NCI-H2227 (cell line): Measurements from ENCODE around the gene E2F8.
"Not testable (repeated sequence)": the region's sequence is repeated elsewhere in the genome, so short reads cannot be mapped to it uniquely, and the experiment has no call there.

Source experiments
- DNase-seq: peaks from one replicate; lab custom pipeline; 2025; ENCODE audit not compliant: unreplicated experiment; lab: John Stamatoyannopoulos, UW

E2F8 gene, protein sequence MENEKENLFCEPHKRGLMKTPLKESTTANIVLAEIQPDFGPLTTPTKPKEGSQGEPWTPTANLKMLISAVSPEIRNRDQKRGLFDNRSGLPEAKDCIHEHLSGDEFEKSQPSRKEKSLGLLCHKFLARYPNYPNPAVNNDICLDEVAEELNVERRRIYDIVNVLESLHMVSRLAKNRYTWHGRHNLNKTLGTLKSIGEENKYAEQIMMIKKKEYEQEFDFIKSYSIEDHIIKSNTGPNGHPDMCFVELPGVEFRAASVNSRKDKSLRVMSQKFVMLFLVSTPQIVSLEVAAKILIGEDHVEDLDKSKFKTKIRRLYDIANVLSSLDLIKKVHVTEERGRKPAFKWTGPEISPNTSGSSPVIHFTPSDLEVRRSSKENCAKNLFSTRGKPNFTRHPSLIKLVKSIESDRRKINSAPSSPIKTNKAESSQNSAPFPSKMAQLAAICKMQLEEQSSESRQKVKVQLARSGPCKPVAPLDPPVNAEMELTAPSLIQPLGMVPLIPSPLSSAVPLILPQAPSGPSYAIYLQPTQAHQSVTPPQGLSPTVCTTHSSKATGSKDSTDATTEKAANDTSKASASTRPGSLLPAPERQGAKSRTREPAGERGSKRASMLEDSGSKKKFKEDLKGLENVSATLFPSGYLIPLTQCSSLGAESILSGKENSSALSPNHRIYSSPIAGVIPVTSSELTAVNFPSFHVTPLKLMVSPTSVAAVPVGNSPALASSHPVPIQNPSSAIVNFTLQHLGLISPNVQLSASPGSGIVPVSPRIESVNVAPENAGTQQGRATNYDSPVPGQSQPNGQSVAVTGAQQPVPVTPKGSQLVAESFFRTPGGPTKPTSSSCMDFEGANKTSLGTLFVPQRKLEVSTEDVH

DNA sequence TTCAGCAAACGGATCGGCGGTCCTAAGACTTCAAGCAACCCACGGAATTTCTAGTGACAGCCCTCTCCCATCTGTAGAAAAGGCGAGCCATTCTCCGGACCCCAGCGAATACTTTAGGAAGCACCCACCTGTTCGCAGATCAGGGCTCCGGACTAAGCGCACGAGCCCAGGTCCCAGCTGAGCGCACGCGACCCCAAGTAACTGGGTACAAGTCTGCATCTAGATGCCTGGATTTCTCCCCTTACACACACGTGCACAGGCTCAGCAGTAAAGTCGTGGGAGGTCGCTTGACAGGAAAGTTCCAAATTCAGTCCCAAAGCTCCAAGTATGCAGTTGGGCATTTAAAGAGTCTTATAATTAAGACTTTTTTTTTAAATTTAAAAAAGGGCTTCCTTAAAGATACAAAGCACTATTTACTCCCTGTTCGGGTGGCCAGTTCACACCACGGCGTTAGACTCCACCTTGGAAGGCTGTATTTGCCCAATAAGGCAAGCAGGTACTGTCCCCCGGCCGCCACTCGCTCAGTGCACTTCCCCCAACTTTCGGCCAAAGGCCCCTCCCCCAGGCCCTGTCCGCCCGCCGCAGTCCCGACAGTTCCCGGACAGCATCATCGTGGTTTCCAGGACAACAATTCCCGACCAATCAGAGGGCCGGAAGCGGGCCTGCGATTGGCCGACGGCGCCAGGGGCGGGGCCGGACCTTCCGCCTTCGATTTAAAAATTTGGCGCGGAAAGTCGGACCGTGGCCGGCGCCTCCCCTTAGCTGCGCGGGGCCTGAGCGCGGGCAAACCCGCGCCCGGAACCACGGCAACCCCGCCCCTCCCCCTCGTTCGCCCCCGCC, at the start of gene E2F8:
E2F8 (minus strand) TSS at position 526 of the 840 bp plus-strand sequence. CDS start 824 bp downstream, outside the sequence.
- peak; percentile 98 for DNase-seq

DNA sequence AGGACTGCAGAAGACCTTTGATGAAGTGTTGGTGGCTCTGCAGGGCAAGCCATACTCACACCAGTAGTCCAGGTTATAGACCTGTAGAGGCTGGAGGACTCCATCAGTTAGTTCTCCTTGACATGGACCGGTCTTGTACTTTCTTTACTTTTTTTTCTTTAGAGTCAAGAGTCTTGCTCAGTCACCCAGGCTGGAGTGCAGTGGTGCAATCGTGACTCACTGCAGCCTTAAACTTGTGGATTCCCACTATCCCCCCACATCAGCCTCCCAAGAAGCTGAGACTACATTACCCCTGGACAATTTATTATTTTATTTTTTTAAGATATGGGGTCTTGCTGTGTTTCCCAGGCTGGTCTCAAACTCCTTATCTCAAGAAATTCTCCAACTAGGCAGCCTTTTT, 49.6 kb upstream of the E2F8 start:
- no peak for DNase-seq

DNA sequence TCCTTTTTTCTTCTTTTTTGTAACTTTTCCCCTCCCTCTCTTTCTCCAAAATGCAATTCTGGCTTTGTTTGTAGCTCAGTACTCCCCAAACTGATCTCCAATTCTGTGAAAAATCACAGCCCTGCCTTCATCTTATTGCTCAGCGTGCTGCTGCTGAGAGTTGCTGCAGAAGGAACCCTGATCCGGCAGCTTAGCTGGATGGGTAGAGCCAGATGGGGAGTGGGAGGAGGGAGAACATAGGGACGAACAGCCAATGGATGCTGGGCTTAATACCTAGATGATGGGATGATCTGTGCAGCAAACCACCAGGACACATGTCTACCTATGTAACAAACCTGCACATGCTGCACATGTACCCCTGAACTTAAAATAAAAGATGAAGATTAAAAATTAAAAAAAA, 47.5 kb upstream of the E2F8 start:
- DNase-seq = no peak

DNA sequence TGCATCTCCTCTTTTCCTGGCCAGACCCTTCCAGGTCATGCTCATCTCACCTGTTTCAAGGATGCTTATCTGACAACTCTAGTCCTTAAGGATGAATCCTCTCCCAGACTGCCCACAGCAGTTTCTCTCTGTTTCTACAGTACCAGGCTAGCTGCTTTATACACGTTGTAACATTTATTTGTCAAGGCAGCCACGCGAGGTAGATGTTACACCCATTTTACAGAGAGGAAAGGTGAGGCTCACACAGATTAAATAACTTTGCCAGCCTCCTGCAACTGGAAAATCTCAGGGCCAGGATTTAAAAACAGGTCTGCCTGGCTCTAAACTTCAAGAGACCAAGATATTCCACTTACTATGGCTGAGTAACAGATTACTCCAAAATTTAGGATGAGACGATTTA, 45.7 kb upstream of the E2F8 start:
- no peak for DNase-seq

DNA sequence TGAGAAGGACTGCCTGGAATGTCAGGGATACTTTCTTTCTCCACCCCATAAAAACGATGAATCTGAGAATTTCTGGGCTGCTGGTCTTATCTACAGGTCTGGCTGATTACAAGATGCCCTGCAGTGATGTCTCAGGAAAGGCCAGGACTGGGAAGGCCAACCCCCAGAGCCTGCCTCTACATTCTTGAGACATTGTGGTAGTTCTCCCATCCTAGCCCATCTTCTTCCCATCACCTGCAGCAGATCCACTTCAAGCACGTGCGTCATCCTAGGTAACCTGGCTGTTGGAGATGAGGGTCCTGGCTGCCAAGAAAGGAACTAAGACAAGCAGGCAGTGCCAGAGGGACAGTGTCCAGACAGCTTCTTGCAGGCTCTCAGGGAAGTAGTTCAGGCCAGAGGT, 44.1 kb upstream of the E2F8 start:
- DNase-seq = no peak

DNA sequence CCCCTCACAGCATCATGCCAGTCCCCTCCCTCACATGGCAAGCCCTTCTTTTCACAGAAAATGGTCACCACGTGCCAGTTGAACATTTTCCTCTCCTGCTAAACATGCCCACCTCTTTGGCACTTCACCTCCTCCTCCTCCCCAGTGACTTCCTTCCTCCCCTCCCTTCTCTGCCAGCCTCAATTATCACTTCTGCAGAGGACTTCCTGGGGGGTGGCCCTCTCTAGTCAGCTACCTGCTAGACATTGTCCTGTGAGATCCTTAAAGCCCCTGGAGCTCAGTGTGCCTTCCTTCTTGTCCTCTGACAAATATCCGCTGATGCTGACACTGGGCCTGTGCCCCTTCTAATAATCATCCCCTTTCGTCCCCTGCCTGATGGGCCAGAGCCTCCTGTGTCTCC, 43.2 kb upstream of the E2F8 start:
- no peak for DNase-seq

DNA sequence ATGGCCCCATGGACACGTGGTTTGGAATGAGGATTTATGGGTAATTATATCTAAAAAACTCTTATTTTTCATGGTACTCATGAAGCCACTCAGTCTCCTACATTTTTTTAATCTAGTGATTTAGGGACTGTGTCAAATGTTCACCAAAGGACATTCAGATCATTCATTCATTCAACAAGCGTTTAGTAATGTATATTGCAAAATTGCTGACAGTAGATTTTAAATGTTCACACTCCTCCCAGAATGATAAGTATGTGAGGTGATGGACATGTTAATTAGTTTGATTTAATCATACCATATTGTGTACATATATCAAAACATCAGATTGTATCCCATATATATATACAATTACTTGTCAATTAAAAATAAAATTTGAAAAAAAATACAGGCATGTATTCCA, 40.8 kb upstream of the E2F8 start:
- no peak for DNase-seq

DNA sequence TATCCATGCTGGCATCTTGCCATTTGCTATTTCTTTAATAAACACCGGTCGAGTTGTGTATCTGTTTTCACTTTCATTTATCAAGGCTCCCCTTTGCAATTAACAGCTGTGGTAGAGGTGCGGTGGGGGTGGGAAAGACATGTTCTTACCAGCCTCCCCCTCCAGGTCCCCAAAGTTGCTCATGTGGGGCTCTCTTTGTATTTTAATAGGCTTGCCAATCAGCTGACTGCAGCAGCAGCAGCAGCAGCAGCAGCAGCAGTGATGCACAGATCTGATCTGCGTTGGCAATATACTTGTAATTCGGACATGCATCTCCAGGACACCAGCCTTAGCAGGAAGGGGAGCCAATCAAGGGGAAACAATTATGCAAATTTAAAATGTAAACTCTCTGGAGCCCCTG, 40.3 kb upstream of the E2F8 start:
- peak; percentile 34 for DNase-seq

DNA sequence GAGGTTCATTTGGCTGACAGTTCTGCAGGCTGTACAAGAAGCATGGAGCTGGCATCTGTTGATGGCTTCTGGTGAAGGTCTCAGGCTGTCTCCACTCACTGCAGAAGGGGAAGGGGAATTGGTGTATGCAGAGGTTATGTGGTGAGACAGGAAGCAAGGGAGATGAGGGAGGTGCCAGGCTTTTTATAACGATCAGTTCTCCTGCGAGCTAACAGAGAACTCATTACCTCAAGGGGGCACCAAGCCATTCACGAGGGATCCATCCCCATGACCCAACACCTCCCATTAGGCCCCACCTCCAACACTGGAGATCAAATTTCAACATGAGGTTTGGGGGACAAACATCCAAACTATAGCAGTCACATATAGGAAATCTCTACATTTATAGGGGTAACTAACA, 38.7 kb upstream of the E2F8 start:
- no peak for DNase-seq

DNA sequence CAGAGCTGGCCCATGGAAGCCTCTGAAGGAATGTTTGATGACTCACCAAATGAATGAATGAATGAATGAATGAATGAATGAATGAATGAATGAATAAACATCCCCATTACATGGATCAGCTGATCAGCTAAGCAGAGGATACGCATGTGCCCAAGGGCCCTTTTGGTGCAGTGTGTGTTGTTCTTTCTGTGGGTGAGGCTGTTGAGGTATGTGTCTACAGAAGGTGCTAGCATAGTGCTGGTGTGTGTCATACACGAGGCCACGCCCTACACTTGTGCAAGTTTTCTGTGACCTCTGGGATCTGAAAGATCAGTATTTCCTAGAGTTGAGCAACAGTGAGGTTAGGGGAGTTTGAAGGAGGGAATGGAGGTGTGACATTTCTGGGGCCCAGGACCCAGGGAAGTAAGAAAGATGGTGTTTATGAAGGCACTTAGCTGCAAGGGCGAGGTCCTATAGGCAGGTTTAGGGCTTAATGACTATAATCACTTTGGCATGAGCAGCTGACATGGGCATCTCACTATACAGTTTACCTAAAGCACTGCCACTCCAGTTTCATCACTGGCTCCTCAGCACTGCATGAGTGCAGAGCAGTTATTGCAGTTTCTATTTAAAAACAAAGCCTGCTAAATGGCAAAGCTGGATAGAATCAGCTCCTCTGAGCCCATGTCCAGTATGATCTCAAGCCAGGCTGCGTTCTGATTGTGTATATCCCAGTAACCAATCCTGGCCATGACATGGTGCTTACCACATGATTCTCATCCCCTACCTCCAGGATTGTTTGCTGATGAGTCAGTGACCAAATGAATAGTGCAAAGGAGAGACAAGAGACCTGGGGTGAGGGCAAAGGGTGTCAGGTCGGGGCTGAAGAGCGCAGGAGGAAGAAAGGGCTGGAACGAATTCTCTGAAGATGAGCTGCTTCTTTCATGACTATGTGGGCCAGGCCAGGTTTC, 36.4 kb upstream of the E2F8 start:
- DNase-seq = no peak

DNA sequence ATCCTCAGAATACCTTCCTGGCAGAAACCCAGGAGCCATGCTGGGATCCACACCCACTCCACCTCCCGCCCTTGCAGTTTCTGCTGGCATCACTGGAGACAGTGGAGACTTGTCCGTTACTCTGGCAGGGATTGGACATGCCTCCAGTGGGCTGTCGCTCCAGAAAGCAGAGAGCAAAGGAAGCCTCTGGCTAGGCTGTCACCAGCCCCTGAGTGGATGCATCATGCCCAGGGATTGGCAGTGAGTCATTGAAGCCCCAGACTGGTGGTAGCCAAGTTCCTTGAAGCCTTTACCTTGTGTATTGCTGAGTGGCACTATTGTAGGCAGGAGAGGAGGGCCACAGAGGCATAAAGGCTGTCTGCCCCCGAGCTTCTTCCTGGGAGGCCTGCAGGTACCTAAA, 34.8 kb upstream of the E2F8 start:
- DNase-seq = no peak

DNA sequence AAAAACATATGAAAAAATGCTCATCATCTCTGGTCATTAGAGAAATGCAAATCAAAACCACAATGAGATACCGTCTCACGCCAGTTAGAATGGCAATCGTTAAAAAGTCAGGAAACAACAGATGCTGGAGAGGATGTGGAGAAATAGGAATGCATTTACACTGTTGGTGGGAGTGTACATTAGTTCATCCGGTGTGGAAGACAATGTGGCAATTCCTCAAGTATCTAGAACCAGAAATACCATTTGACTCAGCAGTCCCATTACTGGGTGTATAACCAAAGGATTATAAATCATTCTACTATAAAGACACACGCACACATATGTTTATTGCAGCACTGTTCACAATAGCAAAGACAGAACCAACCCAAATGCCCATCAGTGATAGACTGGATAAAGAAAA, 32.5 kb upstream of the E2F8 start:
- DNase-seq = not testable (repeated sequence)

DNA sequence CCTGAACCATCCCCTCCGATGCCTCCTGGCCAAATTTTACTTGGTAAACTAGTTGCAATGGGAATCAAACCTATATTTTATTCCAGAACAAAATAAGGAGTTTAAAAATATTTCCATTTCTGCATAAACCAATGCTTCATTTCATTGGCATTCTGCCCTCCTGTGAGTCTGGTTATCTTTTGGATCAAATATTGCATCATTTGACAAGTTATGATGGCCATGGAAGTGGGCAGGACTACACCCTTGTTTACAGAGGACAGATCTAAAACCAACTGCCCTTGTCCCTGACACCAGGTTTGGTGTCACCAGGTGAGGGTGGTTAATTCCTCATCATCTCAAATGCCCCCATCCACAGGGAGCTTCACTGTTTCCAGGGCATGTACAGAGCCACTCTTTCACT, 28.2 kb upstream of the E2F8 start:
- DNase-seq = no peak

DNA sequence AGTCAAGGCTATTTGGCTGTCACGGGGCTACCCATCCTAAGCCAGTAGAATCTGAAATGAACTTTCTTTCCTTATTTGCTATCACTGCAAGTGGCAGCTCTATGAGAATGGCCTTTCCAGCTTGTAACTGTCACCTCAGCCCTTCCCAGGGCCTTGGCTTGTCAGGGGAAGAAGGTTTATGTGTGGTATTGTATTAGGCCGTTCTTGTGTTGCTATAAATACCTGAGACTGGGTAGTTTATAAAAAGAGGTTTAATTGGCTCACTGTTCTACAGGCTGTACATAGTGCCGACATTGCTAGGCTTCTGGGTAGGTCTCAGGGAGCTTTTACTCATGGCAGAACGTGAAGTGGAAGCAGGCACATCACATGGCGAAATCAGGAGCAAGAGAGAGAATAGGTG, 26.8 kb upstream of the E2F8 start:
- DNase-seq = no peak

DNA sequence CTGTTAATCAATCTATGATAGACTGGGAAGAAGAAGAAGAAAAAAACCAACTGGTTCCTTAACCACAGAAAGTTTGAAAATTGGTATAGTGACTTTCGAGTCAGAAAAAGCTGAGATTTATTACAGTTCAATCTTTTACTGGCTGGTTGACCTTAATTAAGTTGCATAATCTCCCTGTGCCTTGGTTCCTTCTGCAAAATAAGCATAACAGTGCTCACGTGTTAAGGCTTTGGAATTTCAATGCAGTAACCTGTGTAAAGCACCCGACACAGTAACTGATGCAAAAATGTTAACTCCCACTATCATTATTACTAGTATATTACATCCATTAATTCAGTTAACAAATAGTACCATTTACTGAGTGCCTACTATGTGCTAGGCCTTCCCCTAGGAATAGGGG, 22.6 kb upstream of the E2F8 start:
- no peak for DNase-seq

DNA sequence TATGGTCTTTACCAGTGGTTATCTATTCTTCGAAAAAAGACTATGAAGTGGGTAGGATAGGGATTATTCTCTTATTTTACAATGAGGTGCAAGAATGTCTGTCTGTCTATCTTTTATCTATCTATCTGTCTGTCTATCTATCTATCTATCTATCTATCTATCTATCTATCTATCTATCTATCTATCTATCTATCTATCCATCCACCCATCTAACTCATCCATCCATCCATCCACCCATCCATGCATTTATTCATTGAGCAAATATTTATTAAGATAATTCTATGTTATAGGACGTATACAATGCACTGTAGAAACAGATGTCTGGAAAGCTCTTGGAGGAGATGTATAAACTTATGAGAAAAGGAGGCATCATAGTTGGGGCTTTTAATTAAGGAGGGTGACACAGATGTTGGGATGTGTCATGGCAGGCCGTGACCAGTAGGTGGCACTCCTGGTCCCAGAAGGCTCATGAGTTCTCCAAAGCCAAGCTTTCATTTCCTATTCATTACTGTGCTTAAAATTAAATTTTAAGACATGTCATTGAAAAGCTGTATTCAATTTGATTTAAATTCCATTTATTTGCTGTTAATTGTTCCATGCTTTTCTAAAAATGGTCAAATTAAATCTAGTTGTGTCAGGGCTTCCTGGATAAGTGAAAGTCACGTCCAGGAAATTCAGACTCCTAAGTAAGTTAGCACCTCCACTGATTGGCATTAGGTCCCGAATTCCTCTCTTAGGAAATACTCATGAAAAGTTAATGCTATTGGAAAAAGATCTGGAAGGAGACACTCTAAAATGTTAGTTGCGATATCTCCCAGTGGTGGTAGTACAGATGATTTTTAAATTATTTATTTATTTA, 19.0 kb upstream of the E2F8 start:
- DNase-seq = peak; percentile 73

DNA sequence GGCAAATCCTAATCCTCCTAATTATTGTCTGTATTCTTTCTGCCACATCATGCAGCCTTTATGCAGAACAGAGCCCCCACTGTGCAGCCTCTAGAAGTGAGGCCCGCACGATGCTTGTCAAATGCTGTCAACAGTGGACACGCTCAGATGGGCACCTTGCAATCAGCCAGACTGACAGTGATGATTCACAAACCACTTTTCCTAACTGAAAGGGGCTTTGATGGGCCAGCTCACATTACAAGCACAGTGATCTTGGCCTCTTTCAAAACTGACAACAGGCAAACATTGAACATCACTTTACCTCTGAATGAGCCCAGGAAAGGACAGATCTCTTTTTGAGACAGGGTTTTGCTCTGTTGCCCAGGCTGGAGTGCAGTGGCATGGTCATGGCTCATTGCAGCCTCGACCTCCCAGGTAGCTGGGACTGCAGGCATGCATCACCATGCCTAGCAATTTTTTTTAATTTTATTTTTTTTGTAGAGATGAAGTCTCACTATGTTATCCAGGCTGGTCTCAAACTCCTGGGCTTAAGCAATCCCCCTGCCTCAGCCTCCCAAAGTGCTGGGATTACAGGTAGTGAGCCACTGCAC, 18.0 kb upstream of the E2F8 start:
- DNase-seq = peak; percentile 74

DNA sequence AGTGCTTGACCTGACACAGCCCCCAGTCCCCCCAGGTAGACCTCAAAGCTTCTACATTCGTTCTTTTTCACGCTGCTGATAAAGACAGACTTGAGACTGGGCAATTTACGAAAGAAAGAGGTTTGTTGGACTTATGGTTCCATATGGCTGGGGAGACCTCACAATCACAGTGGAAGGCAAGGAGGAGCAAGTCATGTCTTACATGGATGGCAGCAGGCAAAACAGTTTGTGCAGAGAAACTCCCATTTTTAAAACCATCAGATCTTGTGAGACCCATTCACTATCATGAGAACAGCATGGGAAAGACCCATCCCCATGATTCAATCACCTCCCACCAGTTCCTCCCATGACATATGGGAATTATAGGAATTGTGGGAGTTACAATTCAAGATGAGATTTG, 13.7 kb upstream of the E2F8 start:
- DNase-seq = not testable (repeated sequence)

DNA sequence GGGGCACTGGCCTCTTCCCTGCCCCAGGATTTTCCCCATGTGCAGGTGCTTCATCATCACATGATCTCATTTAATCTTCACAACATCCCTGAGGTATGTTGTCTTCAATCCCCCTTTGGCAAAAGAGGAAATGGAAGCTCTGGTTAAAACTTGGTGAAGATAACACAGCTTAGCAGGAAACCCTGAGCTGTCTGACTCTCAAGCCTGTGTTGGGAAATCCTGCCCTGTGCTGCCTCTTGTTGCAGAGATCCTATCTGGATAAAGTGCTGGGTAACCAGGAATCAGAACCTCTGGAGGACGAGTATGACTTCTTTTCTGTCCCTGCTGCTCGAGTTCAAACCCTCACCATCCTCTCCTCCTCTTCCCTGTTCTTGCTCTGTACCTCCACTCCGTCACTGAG, 13.1 kb upstream of the E2F8 start:
- DNase-seq = no peak
